ENCODE results near the gene TTLL11.

TTLL11 gene

DNA sequence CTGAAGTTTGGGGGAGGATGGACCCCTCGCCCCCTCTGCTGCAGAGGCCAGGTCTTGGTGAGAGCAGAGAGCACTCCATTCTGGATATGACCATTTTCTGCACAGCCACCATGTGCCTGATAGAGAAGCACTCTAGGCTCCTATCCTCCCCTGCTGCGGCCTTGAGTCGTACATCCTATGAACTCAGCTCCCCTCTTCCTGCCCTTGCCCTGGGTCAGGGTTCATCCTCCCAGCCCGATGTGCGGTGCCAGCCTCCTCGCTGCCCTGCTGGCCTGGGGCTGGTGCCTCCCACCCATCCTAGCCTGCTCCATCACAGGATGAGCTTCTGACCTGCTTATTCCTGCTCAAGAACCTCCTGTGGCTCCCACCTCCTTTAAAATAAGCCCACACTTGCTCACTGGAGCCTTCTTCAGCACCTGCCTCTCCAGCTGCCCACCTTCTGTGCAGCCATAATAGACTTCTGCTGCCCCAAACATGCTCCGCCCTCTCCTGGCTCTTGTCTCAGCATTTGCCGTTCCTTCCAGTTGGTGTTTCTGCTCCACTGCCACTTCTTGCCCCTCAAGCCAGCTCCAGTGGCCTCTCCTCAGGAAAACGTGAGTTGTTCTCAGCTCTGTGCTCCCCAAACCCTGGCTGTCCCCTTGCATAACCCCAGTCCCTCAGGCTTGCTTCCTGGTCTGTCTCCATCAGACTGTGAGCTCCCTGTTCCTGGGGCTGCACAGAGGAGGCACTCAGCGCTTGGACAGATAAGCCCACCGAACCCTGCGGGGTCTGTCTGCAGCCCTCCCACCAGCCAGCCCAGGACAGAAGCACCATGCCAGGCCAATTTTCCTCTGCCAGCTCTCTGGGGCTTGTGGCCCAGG, 22.3 kb upstream of the TTLL11 start:
- no peak overlapping the region for H3K27ac ChIP-seq

DNA sequence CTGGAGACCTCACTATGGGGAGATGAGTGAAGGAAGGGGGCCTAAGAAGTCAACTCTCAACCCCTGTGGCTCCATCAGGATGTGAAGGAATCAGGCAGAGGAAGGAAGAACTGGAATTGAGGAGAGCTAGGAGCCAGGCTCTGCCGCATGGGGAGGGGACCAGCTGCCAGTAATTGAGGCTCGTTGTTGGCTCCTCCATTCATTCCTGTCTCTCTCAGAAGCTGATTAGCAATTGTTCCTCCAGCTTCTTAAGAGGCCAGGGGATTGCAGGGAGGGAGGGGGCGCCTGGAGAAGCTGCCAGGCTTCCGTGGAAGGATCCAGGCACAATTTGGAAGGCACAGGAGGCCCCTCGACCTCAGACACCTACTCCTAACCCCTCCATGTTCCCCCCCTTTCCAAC, 20.5 kb upstream of the TTLL11 start:
- no peak overlapping the region for H3K27ac ChIP-seq
- H3K36me3 ChIP-seq, result no peaks in the 10 kb centered on the region
- no peaks in the 10 kb centered on the region for H3K27me3 ChIP-seq
- TF ChIP-seq, protein P1, sequence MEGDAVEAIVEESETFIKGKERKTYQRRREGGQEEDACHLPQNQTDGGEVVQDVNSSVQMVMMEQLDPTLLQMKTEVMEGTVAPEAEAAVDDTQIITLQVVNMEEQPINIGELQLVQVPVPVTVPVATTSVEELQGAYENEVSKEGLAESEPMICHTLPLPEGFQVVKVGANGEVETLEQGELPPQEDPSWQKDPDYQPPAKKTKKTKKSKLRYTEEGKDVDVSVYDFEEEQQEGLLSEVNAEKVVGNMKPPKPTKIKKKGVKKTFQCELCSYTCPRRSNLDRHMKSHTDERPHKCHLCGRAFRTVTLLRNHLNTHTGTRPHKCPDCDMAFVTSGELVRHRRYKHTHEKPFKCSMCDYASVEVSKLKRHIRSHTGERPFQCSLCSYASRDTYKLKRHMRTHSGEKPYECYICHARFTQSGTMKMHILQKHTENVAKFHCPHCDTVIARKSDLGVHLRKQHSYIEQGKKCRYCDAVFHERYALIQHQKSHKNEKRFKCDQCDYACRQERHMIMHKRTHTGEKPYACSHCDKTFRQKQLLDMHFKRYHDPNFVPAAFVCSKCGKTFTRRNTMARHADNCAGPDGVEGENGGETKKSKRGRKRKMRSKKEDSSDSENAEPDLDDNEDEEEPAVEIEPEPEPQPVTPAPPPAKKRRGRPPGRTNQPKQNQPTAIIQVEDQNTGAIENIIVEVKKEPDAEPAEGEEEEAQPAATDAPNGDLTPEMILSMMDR (IDR thresholded peaks at IDR 0.05), result no peak
- no peak overlapping the region for H3K4me3 ChIP-seq (ENCODE audit: low read depth in 1 of 2, low read length in 1 of 2)
- no peaks in the 10 kb centered on the region for H3K9me3 ChIP-seq
- no peaks in the 10 kb centered on the region for H3K4me1 ChIP-seq (ENCODE audit: control insufficient read depth in 1 of 2, insufficient read depth in 1 of 2, low read depth in 1 of 2, low read length in 1 of 2)

More for the DNA sequence above, 22.3 kb upstream of the TTLL11 start:
- Histone ChIP-seq H3K36me3 (no peaks in the 10 kb centered on the region), H3K4me1 (ENCODE audit: control insufficient read depth in 1 of 2, insufficient read depth in 1 of 2, low read depth in 1 of 2, low read length in 1 of 2) (no peaks in the 10 kb centered on the region), H3K9me3 (no peaks in the 10 kb centered on the region), H3K4me3 (ENCODE audit: low read depth in 1 of 2, low read length in 1 of 2) (no peak overlapping the region), H3K27me3 (no peaks in the 10 kb centered on the region)
- TF ChIP-seq, protein P1 (IDR thresholded peaks at IDR 0.05), result no peak

DNA sequence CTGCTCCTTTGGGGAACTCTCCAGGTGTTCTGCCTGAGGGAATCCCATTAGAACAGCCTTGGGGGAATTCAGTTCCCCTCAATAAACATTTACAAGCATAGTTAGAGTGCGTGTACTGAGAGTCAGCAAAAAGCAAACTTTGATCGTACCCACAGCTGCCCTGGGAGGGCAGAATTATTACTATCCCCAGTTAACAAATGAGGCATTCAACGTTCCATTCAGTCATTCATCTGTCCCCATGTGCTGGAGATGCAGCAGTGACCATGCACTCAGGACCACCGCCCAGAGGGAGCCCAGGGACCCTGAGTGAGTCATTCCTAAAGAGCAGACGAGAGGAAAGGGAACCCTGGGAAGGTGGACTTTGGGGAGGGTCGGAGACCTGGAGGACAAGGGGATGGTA, 19.1 kb upstream of the TTLL11 start:
- no peaks in the 10 kb centered on the region for H3K4me1 ChIP-seq (ENCODE audit: control insufficient read depth in 1 of 2, insufficient read depth in 1 of 2, low read depth in 1 of 2, low read length in 1 of 2)
- H3K27ac ChIP-seq, result no peak overlapping the region
- no peak overlapping the region for H3K4me3 ChIP-seq (ENCODE audit: low read depth in 1 of 2, low read length in 1 of 2)
- no peaks in the 10 kb centered on the region for H3K36me3 ChIP-seq
- TF ChIP-seq, protein P1 (IDR thresholded peaks at IDR 0.05), result no peak
- no peaks in the 10 kb centered on the region for H3K27me3 ChIP-seq
- H3K9me3 ChIP-seq, result no peaks in the 10 kb centered on the region

DNA sequence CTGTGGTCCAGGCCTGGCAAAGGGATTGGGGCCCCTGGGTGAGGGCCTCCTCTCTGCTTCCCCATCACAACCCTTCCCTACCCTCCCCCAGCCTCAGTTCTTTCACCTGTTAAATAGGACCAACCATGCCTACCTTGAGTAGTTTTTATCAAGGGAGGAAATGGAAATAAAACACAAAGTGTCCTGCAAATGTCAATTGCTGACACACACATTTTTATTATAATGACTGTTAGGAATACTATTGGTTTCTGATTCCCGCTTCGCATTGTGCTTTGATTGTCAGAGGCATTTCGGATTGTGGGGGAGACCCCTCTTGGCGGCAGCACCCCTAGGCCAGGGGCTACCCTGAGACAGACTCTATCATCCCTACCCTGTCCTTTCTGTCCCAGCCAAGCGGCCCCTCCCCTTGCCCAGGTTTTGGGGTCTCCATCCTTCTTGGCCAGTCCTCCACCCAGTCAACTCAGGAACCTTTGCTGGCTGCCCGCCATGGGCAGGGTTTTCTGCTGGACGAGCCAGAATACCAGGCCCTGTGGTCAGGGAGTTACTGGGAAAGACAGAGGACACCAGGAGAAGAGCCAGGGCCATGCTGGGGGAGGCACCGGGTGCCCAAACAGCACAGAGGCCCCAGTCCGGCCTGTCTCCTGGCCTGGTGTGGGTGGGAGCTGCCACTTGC, 18.4 kb upstream of the TTLL11 start:
- no peaks in the 10 kb centered on the region for H3K36me3 ChIP-seq
- H3K27ac ChIP-seq, result no peak overlapping the region
- no peaks in the 10 kb centered on the region for H3K27me3 ChIP-seq
- no peaks in the 10 kb centered on the region for H3K9me3 ChIP-seq
- H3K4me3 ChIP-seq (ENCODE audit: low read depth in 1 of 2, low read length in 1 of 2), result no peak overlapping the region
- TF ChIP-seq, protein P1 (IDR thresholded peaks at IDR 0.05), result no peak
- no peaks in the 10 kb centered on the region for H3K4me1 ChIP-seq (ENCODE audit: control insufficient read depth in 1 of 2, insufficient read depth in 1 of 2, low read depth in 1 of 2, low read length in 1 of 2)

DNA sequence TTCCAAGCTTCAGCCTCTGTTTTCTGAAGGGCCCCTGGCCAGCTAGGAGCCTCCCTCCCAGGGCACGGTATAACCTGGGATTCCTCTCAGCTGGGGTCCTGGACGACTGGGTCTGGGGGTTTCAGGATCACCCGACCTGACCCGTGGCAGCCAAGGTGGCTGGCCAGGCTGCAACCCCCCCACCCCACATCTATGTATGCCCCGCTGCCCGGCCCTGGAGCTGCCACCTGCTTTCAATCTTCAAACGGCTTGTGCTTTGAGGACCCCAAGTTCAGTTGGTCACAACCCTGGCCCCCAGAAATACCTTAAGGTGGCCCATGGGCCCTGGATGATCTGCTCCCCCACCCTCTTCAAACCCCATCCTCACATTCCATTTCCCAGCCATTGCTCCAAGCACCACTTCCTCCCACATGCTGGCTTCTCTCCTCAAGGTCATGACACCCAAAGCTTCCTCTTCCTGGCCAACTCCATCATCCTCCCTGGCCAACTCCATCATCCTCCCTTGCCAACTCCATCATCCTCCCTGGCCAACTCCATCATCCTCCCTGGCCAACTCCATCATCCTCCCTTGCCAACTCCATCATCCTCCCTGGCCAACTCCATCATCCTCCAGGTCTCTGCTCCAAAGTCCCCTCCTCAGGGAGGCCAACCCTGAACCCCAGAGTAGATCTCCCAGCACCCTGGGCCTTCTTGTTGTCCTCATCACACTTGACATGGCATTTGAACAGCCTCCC, 17.2 kb upstream of the TTLL11 start:
- no peaks in the 10 kb centered on the region for H3K36me3 ChIP-seq
- H3K27ac ChIP-seq, result no peak overlapping the region
- TF ChIP-seq, protein P1 (IDR thresholded peaks at IDR 0.05), result no peak
- no peaks in the 10 kb centered on the region for H3K27me3 ChIP-seq
- H3K9me3 ChIP-seq, result no peaks in the 10 kb centered on the region
- H3K4me1 ChIP-seq (ENCODE audit: control insufficient read depth in 1 of 2, insufficient read depth in 1 of 2, low read depth in 1 of 2, low read length in 1 of 2), result no peaks in the 10 kb centered on the region
- no peak overlapping the region for H3K4me3 ChIP-seq (ENCODE audit: low read depth in 1 of 2, low read length in 1 of 2)
